GM18873 (cell line): ENCODE data around the gene TPPP.
A peak's percentile ranks its signal among the peaks of the same experiment; 100 is the strongest.

Experiments
- ATAC-seq: cut with Tn5 transposase; IDR thresholded peaks from one replicate; pipeline ENCODE4 v1.9.1; 2021; ENCODE audit warnings: mild to moderate bottlenecking, moderate library complexity, moderate number of reproducible peaks; ENCODE audit not compliant: unreplicated experiment, low FRiP score

Gene TPPP

GRCh38 chr5:612498-613424 lies 80.4 kb downstream of the TPPP start:
- peak; percentile 14 for ATAC-seq

GRCh38 chr5:611731-612486 lies 81.2 kb downstream of the TPPP start, which contains the start of gene CEP72:
Gene CEP72 (plus strand): TSS chr5:612340. CDS start chr5:612362, 22 bp downstream.
- peak; percentile 61 for ATAC-seq

- no peak for ATAC-seq
Observed at GRCh38 chr5:610744-611730, 82.1 kb downstream of the TPPP start.

GRCh38 chr5:610011-610743 lies 83.0 kb downstream of the TPPP start:
- no peak for ATAC-seq
